ENCODE results near the gene TMEM14C.
A peak's percentile ranks its signal among the peaks of the same experiment; 100 is the strongest.

Gene TMEM14C

GRCh38 chr6:10692965-10693538 is 29.8 kb upstream of the TMEM14C start:
- no peaks in the 10 kb centered on the region for H4K20me1 ChIP-seq (ENCODE audit: insufficient read depth, low read length)
- TF ChIP-seq CTCF (IDR thresholded peaks at IDR 0.05; ENCODE audit: low read length) (no peak), EZH2 (optimal IDR thresholded peaks at IDR 0.05; ENCODE audit: low read depth, low read length) (no peak), EZH2phosphoT487 (IDR thresholded peaks at IDR 0.05; ENCODE audit: low read length) (no peak)
- H3K36me3 ChIP-seq (replicated peaks; ENCODE audit: insufficient read depth, low read length), result no peaks in the 10 kb centered on the region
- peaks cover 8% of the 10 kb centered on the region for H3K4me1 ChIP-seq (ENCODE audit: low read length)
- no peaks in the 10 kb centered on the region for H3K9me3 ChIP-seq (replicated peaks; ENCODE audit: insufficient read depth, low read length)
- H3F3A ChIP-seq (ENCODE audit: insufficient read depth, low read length), result peaks cover 6% of the 10 kb centered on the region; the same call in 1 of the 2 replicates
- H3K79me2 ChIP-seq (ENCODE audit: low read length), result peaks cover 45% of the 10 kb centered on the region
- H3K27me3 ChIP-seq (replicated peaks; ENCODE audit: insufficient read depth, low read length), result no peaks in the 10 kb centered on the region
- H3K9ac ChIP-seq (ENCODE audit: low read length), result no peak overlapping the region
- no peak overlapping the region for H3K27ac ChIP-seq (ENCODE audit: low read length)
- DNase-seq, result no peak
- peak overlapping the region; percentile 89 for H3K4me2 ChIP-seq (ENCODE audit: low read depth, low read length)
- H3K4me3 ChIP-seq (ENCODE audit: low read length), result peak overlapping the region; percentile 84; the same call in 1 of the 2 replicates
- H3K9me2 ChIP-seq (replicated peaks; ENCODE audit: insufficient read depth, low read length), result no peaks in the 10 kb centered on the region
- H2AFZ ChIP-seq (ENCODE audit: low read length), result no peak overlapping the region

GRCh38 chr6:10694302-10695085 is 28.4 kb upstream of the TMEM14C start, which contains the start of the genes C6orf52 and PAK1IP1:
Gene C6orf52 (minus strand): TSS chr6:10694616. CDS start chr6:10687550, 7,066 bp downstream.
Gene PAK1IP1 (plus strand): TSS chr6:10694972. CDS start chr6:10694986, 14 bp downstream.
- H3K79me2 ChIP-seq (ENCODE audit: low read length), result peaks cover 60% of the 10 kb centered on the region
- H3K27ac ChIP-seq (ENCODE audit: low read length), result peak within 1 kb of the TSS; percentile 92
- peak within 1 kb of the TSS; percentile 57 for H2AFZ ChIP-seq (ENCODE audit: low read length)
- peak within 1 kb of the TSS; percentile 89 for H3K4me2 ChIP-seq (ENCODE audit: low read depth, low read length)
- H3K4me3 ChIP-seq (ENCODE audit: low read length), result peak within 1 kb of the TSS; percentile 84
- DNase-seq, result peak; percentile 96
- H3K27me3 ChIP-seq (replicated peaks; ENCODE audit: insufficient read depth, low read length), result no peaks in the 10 kb centered on the region
- no peaks in the 10 kb centered on the region for H3K9me2 ChIP-seq (replicated peaks; ENCODE audit: insufficient read depth, low read length)
- TF ChIP-seq EZH2phosphoT487 (IDR thresholded peaks at IDR 0.05; ENCODE audit: low read length) (no peak), CTCF (IDR thresholded peaks at IDR 0.05; ENCODE audit: low read length) (no peak), EZH2 (optimal IDR thresholded peaks at IDR 0.05; ENCODE audit: low read depth, low read length) (no peak)
- H3F3A ChIP-seq (ENCODE audit: insufficient read depth, low read length), result peaks cover 6% of the 10 kb centered on the region; the same call in 1 of the 2 replicates
- H3K9ac ChIP-seq (ENCODE audit: low read length), result peak within 1 kb of the TSS; percentile 94
- H4K20me1 ChIP-seq (ENCODE audit: insufficient read depth, low read length), result no peaks in the 10 kb centered on the region
- H3K4me1 ChIP-seq (ENCODE audit: low read length), result peaks cover 8% of the 10 kb centered on the region
- H3K9me3 ChIP-seq (replicated peaks; ENCODE audit: insufficient read depth, low read length), result no peaks in the 10 kb centered on the region
- no peaks in the 10 kb centered on the region for H3K36me3 ChIP-seq (replicated peaks; ENCODE audit: insufficient read depth, low read length)

- Histone ChIP-seq H3K79me2 (ENCODE audit: low read length) (peaks cover 65% of the 10 kb centered on the region), H3K9ac (ENCODE audit: low read length) (peak overlapping the region; percentile 94), H2AFZ (ENCODE audit: low read length) (peak overlapping the region; percentile 50), H3K36me3 (replicated peaks; ENCODE audit: insufficient read depth, low read length) (no peaks in the 10 kb centered on the region), H3K4me1 (ENCODE audit: low read length) (peaks cover 8% of the 10 kb centered on the region), H4K20me1 (ENCODE audit: insufficient read depth, low read length) (no peaks in the 10 kb centered on the region), H3K9me3 (replicated peaks; ENCODE audit: insufficient read depth, low read length) (no peaks in the 10 kb centered on the region), H3K9me2 (replicated peaks; ENCODE audit: insufficient read depth, low read length) (no peaks in the 10 kb centered on the region), H3K27me3 (replicated peaks; ENCODE audit: insufficient read depth, low read length) (no peaks in the 10 kb centered on the region), H3F3A (ENCODE audit: insufficient read depth, low read length) (peaks cover 6% of the 10 kb centered on the region; the same call in 1 of the 2 replicates), H3K27ac (ENCODE audit: low read length) (peak overlapping the region; percentile 92), H3K4me2 (ENCODE audit: low read depth, low read length) (peak overlapping the region; percentile 89), H3K4me3 (ENCODE audit: low read length) (peak overlapping the region; percentile 84)
- peak; percentile 7 for DNase-seq
- TF ChIP-seq EZH2 (optimal IDR thresholded peaks at IDR 0.05; ENCODE audit: low read depth, low read length) (no peak), EZH2phosphoT487 (IDR thresholded peaks at IDR 0.05; ENCODE audit: low read length) (no peak), CTCF (IDR thresholded peaks at IDR 0.05; ENCODE audit: low read length) (no peak)
Measured at GRCh38 chr6:10695086-10695657, 27.7 kb upstream of the TMEM14C start.
